Measurements from ENCODE around the gene SECTM1.

The SECTM1 gene

GRCh38 chr17:82327757-82328140 is 5.8 kb downstream of the SECTM1 start:
- Histone ChIP-seq H3K27me3 (ENCODE audit: insufficient read depth, low read depth) (no peaks in the 10 kb centered on the region; the same call in 1 of the 2 replicates), H3K36me3 (ENCODE audit: insufficient read depth) (no peaks in the 10 kb centered on the region), H2AFZ (ENCODE audit: low read depth) (no peak overlapping the region), H3K4me2 (no peak overlapping the region), H4K20me1 (ENCODE audit: insufficient read depth) (no peaks in the 10 kb centered on the region), H3K9ac (no peak overlapping the region), H3K4me3 (IDR thresholded peaks at IDR 0.05; ENCODE audit: insufficient read depth, low read depth, low read length) (no peak overlapping the region), H3K79me2 (ENCODE audit: insufficient read depth, low read depth) (no peaks in the 10 kb centered on the region), H3K27ac (no peak overlapping the region), H3K4me1 (ENCODE audit: low read depth, poor library complexity, severe bottlenecking) (peaks cover 50% of the 10 kb centered on the region)
- TF ChIP-seq CTCF (conservative IDR thresholded peaks at IDR 0.05; ENCODE audit: low read depth, low read length): no peak

GRCh38 chr17:82327289-82327688 is 6.3 kb downstream of the SECTM1 start:
- no peak overlapping the region for H2AFZ ChIP-seq (ENCODE audit: low read depth)
- H4K20me1 ChIP-seq (ENCODE audit: insufficient read depth): no peaks in the 10 kb centered on the region
- peaks cover under 1% of the 10 kb centered on the region; the same call in 1 of the 2 replicates for H3K27me3 ChIP-seq (ENCODE audit: insufficient read depth, low read depth)
- H3K27ac ChIP-seq: no peak overlapping the region
- no peak overlapping the region for H3K9ac ChIP-seq
- H3K79me2 ChIP-seq (ENCODE audit: insufficient read depth, low read depth): no peaks in the 10 kb centered on the region
- no peak for TF ChIP-seq CTCF (conservative IDR thresholded peaks at IDR 0.05; ENCODE audit: low read depth, low read length)
- H3K4me1 ChIP-seq (ENCODE audit: low read depth, poor library complexity, severe bottlenecking): peaks cover 45% of the 10 kb centered on the region
- no peak overlapping the region for H3K4me2 ChIP-seq
- H3K4me3 ChIP-seq (IDR thresholded peaks at IDR 0.05; ENCODE audit: insufficient read depth, low read depth, low read length): no peak overlapping the region
- H3K36me3 ChIP-seq (ENCODE audit: insufficient read depth): no peaks in the 10 kb centered on the region

GRCh38 chr17:82325286-82326180 is 8.0 kb downstream of the SECTM1 start:
- no peak overlapping the region for H2AFZ ChIP-seq (ENCODE audit: low read depth)
- no peaks in the 10 kb centered on the region for H4K20me1 ChIP-seq (ENCODE audit: insufficient read depth)
- TF ChIP-seq CTCF (conservative IDR thresholded peaks at IDR 0.05; ENCODE audit: low read depth, low read length): no peak
- no peak overlapping the region for H3K4me3 ChIP-seq (IDR thresholded peaks at IDR 0.05; ENCODE audit: insufficient read depth, low read depth, low read length)
- H3K79me2 ChIP-seq (ENCODE audit: insufficient read depth, low read depth): no peaks in the 10 kb centered on the region
- no peaks in the 10 kb centered on the region for H3K36me3 ChIP-seq (ENCODE audit: insufficient read depth)
- no peak overlapping the region for H3K27ac ChIP-seq
- H3K4me2 ChIP-seq: no peak overlapping the region
- peaks cover 13% of the 10 kb centered on the region; the same call in 1 of the 2 replicates for H3K27me3 ChIP-seq (ENCODE audit: insufficient read depth, low read depth)
- no peak overlapping the region for H3K9ac ChIP-seq
- peaks cover 45% of the 10 kb centered on the region for H3K4me1 ChIP-seq (ENCODE audit: low read depth, poor library complexity, severe bottlenecking)

GRCh38 chr17:82324566-82325285 is 8.8 kb downstream of the SECTM1 start:
- Histone ChIP-seq H3K4me2 (no peak overlapping the region), H3K36me3 (ENCODE audit: insufficient read depth) (no peaks in the 10 kb centered on the region), H4K20me1 (ENCODE audit: insufficient read depth) (no peaks in the 10 kb centered on the region), H3K79me2 (ENCODE audit: insufficient read depth, low read depth) (no peaks in the 10 kb centered on the region), H3K27me3 (ENCODE audit: insufficient read depth, low read depth) (peaks cover 16% of the 10 kb centered on the region; the same call in 1 of the 2 replicates), H3K9ac (no peak overlapping the region), H3K4me1 (ENCODE audit: low read depth, poor library complexity, severe bottlenecking) (peaks cover 37% of the 10 kb centered on the region), H2AFZ (ENCODE audit: low read depth) (no peak overlapping the region), H3K27ac (no peak overlapping the region), H3K4me3 (IDR thresholded peaks at IDR 0.05; ENCODE audit: insufficient read depth, low read depth, low read length) (no peak overlapping the region)
- no peak for TF ChIP-seq CTCF (conservative IDR thresholded peaks at IDR 0.05; ENCODE audit: low read depth, low read length)

Measured in KMS-11 (cell line).